Activated CD4-positive, alpha-beta memory T cell treated with anti-CD3 and anti-CD28 coated beads, Interleukin-2, amount 10 ng/mL, durations not matched to agents 7 days and 5 days (primary cell): ENCODE results near the gene PRKCE. TPM values are rescaled to one million over a fixed set of nuclear protein-coding genes. Genes with fewer than 3 reads are reported as not detected.

Experiments used
- CTCF ChIA-PET: fragments of 350-600 bp; sonication (Branson Sonifier 250); formaldehyde crosslinking; loops from one replicate; lab custom pipeline; 2021; ENCODE audit warnings: antibody characterized with exemption, inconsistent platforms; lab: Charles Lee
- POLR2A ChIA-PET: fragments of 350-600 bp; sonication (Branson Sonifier 250); formaldehyde crosslinking; loops from one replicate; lab custom pipeline; 2021; ENCODE audit warnings: antibody characterized with exemption; lab: Charles Lee
- DNase-seq: peaks from one replicate; pipeline ENCODE4 v3.0.0-alpha.2; 2020
- H3K27ac Mint-ChIP-seq: one replicate; pipeline ENCODE4 v1.8.0; 2021; ENCODE audit warnings: mild to moderate bottlenecking, mixed read lengths
- H3K27me3 Mint-ChIP-seq: one replicate; pipeline ENCODE4 v1.8.0; 2021; ENCODE audit warnings: mixed read lengths
- H3K36me3 Mint-ChIP-seq: one replicate; pipeline ENCODE4 v1.8.0; 2021; ENCODE audit warnings: low read depth, mixed read lengths
- H3K4me1 Mint-ChIP-seq: one replicate; pipeline ENCODE4 v1.8.0; 2021; ENCODE audit warnings: mixed read lengths
- H3K4me3 Mint-ChIP-seq: one replicate; pipeline ENCODE4 v1.8.0; 2021; ENCODE audit warnings: mild to moderate bottlenecking, mixed read lengths
- H3K9me3 Mint-ChIP-seq: one replicate; pipeline ENCODE4 v1.8.0; 2021; ENCODE audit warnings: mixed read lengths
- total RNA-seq, 2 experiments: library from RNA; stranded (reverse); gene quantifications; one replicate each; pipeline ENCODE4 v1.2.3, GENCODE V29; 2021

The PRKCE gene
- total RNA-seq, 2 experiments from 2014 or later = 20.6 to 23.3 TPM

DNA sequence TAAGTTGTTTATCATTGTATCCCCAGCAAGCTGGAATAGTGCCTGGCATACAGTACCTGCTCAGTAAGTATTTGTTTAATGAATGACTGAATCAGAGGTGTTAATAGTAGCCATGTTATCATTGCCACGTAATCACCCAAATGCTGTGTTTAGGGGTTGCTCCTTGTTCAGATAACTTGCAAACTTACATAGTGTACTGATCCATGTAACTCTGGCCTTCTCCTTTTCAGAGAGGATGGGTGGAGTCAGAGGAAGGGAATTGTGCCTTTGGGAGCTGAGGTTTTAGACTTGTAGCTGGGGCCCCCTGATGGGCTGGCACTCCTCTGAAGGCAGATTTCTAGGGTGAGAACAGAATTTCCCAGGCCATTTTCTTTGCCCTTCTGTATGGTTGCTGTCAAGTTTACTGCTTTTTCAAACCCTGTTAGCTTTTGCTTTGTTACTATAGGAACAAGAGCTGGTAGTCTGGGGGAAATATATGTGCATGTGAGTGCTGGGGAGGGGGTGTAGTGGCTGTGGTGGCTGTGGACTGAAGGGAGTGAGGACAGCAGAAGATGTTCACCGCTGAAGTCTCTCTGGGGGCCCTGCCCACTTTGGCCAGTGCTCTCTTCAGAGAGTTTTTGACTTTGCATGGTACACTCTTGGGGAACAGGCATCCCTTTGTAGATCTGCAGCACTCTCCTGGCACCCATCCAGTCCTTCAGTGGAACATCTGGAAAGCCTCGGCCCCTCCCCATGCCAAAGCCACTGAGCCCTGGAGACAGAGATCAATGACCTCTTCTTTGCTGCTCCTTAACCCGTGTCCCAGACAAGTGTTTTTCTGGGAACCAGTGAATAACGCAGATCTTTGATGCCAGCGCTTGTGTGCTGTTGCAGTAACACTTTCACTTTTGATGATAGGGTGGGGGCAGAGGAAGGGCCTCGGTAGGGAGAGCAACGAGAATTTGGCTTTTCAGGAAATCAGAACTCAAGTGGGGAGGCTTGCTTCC is 209.0 kb downstream of the PRKCE start:
- POLR2A ChIA-PET = interaction anchor here (1.0 to 1.5 kb wide), 2 partner anchors 20 to 24 kb away, joined by 3 to 4 read pairs; no protein-coding TSS in a partner anchor
- peak; percentile 28 for DNase-seq
- peaks cover 49% of the 10 kb centered on the region for H3K4me1 Mint-ChIP-seq
- H3K36me3 Mint-ChIP-seq = peaks cover 4% of the 10 kb centered on the region
- no peaks in the 10 kb centered on the region for H3K9me3 Mint-ChIP-seq
- no peaks in the 10 kb centered on the region for H3K27me3 Mint-ChIP-seq
- CTCF ChIA-PET = interaction anchor here (0.5 to 1.3 kb wide), 2 partner anchors 29 to 55 kb away, joined by 3 to 4 read pairs; no protein-coding TSS in a partner anchor
- peak overlapping the region; percentile 62 for H3K4me3 Mint-ChIP-seq
- H3K27ac Mint-ChIP-seq = peak overlapping the region; percentile 65

GRCh38 chr2:45862843-45863242 is 211.4 kb downstream of the PRKCE start:
- peak overlapping the region; percentile 41 for H3K27ac Mint-ChIP-seq
- CTCF ChIA-PET = no interaction called here

GRCh38 chr2:45864121-45864520 is 212.6 kb downstream of the PRKCE start:
- peaks cover 60% of the 10 kb centered on the region for H3K4me1 Mint-ChIP-seq
- CTCF ChIA-PET = no interaction called here

More at GRCh38 chr2:45862843-45863242, 211.4 kb downstream of the PRKCE start:
- POLR2A ChIA-PET = interaction anchor here (1.5 kb wide), 1 partner anchor 213 kb away, joined by 3 read pairs; no protein-coding TSS in a partner anchor
- Mint-ChIP-seq H3K4me1 (peaks cover 56% of the 10 kb centered on the region), H3K36me3 (no peaks in the 10 kb centered on the region), H3K9me3 (no peaks in the 10 kb centered on the region), H3K4me3 (no peak overlapping the region), H3K27me3 (no peaks in the 10 kb centered on the region)
- peak; percentile 38 for DNase-seq

GRCh38 chr2:45867349-45867748 is 215.9 kb downstream of the PRKCE start:
- H3K9me3 Mint-ChIP-seq = no peaks in the 10 kb centered on the region

More at GRCh38 chr2:45864121-45864520, 212.6 kb downstream of the PRKCE start:
- H3K36me3 Mint-ChIP-seq = no peaks in the 10 kb centered on the region
- DNase-seq = no peak
- H3K27ac Mint-ChIP-seq = no peak overlapping the region
- POLR2A ChIA-PET = no interaction called here
- no peak overlapping the region for H3K4me3 Mint-ChIP-seq
- no peaks in the 10 kb centered on the region for H3K9me3 Mint-ChIP-seq
- H3K27me3 Mint-ChIP-seq = no peaks in the 10 kb centered on the region

GRCh38 chr2:45867800-45868199 is 216.3 kb downstream of the PRKCE start:
- Mint-ChIP-seq H3K4me3 (no peak overlapping the region), H3K36me3 (peaks cover 3% of the 10 kb centered on the region), H3K4me1 (peaks cover 28% of the 10 kb centered on the region), H3K9me3 (no peaks in the 10 kb centered on the region), H3K27me3 (no peaks in the 10 kb centered on the region), H3K27ac (no peak overlapping the region)
- ChIA-PET POLR2A (no interaction called here), CTCF (interaction anchor here (1.1 kb wide), 1 partner anchor 31 kb away, joined by 3 read pairs; no protein-coding TSS in a partner anchor)
- DNase-seq = no peak

More at GRCh38 chr2:45867349-45867748, 215.9 kb downstream of the PRKCE start:
- POLR2A ChIA-PET = no interaction called here
- Mint-ChIP-seq H3K27ac (no peak overlapping the region), H3K4me1 (peaks cover 31% of the 10 kb centered on the region), H3K4me3 (no peak overlapping the region), H3K27me3 (no peaks in the 10 kb centered on the region), H3K36me3 (peaks cover 3% of the 10 kb centered on the region)
- CTCF ChIA-PET = interaction anchor here (1.1 kb wide), 1 partner anchor 31 kb away, joined by 3 read pairs; no protein-coding TSS in a partner anchor
- no peak for DNase-seq

DNA sequence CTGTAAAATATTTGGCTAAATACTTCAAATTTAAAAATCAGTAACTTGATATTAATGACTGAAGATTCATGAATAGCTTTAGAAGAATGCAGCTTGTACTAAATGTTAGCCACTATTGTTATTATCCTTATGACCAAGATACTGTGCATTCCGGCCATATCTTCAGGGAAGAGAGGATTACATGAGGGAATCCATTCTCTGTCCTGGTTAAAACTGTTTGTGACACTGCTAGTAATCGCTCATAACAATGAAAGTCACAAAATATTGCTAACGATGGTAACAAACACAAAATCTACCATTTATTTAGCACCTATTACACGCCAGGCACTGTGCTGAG is 217.7 kb downstream of the PRKCE start:
- ChIA-PET CTCF (no interaction called here), POLR2A (no interaction called here)
- H3K27me3 Mint-ChIP-seq = no peaks in the 10 kb centered on the region
- H3K4me1 Mint-ChIP-seq = peaks cover 26% of the 10 kb centered on the region
- H3K36me3 Mint-ChIP-seq = peaks cover 3% of the 10 kb centered on the region
- DNase-seq = no peak
- no peak overlapping the region for H3K4me3 Mint-ChIP-seq
- H3K27ac Mint-ChIP-seq = no peak overlapping the region
- H3K9me3 Mint-ChIP-seq = no peaks in the 10 kb centered on the region

GRCh38 chr2:45871025-45871424 is 219.6 kb downstream of the PRKCE start:
- Mint-ChIP-seq H3K4me1 (peaks cover 23% of the 10 kb centered on the region), H3K9me3 (peaks cover 6% of the 10 kb centered on the region), H3K36me3 (peaks cover 3% of the 10 kb centered on the region), H3K27me3 (no peaks in the 10 kb centered on the region), H3K4me3 (no peak overlapping the region), H3K27ac (no peak overlapping the region)
- DNase-seq = no peak
- ChIA-PET POLR2A (no interaction called here), CTCF (no interaction called here)

DNA sequence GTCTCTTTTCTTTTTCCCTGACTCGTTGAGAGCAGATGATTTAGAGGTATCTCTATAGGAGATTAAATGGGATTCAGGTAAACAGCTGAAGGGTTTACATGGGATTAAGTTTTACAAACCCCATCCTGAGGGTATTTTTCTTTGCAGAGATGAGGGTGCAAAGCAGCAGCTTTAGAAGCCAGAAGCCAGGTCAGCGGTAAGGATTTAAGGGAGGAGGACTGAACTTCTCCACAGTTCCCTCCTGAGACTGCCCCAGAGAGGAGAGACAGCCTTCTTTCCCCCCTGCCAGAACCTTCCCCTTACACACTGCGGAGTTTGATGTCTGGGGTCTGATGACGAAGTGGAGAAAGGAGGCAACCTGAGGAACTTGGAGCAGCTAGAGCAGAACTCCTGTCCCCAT is 220.1 kb downstream of the PRKCE start:
- peaks cover 23% of the 10 kb centered on the region for H3K4me1 Mint-ChIP-seq
- POLR2A ChIA-PET = no interaction called here
- no peak for DNase-seq

DNA sequence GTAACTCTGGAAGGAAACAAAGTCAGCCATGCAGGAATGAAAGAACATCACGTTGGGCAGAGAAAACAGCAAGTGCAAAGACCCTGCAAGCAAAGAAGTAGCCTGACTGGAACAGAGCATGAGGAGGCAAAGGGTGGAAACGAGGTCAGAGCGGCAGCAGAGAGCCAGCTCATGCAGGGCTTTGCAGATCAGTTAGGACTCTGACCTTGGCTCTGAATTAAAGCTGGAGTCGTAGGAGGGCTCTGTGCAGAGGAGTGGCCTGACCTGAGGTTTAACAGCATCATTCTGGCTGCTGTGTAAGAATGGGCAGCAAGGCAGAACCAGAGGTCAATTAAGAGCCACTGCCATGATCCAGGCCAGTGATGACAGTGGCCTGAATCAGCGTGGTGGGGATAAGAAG is 220.7 kb downstream of the PRKCE start:
- ChIA-PET CTCF (no interaction called here), POLR2A (no interaction called here)
- peaks cover 12% of the 10 kb centered on the region for H3K9me3 Mint-ChIP-seq
- H3K27me3 Mint-ChIP-seq = peaks cover 1% of the 10 kb centered on the region
- H3K27ac Mint-ChIP-seq = no peak overlapping the region
- no peak for DNase-seq
- H3K36me3 Mint-ChIP-seq = peaks cover 9% of the 10 kb centered on the region
- no peak overlapping the region for H3K4me3 Mint-ChIP-seq
- peaks cover 20% of the 10 kb centered on the region for H3K4me1 Mint-ChIP-seq

More for the DNA sequence above, 220.1 kb downstream of the PRKCE start:
- H3K4me3 Mint-ChIP-seq = no peak overlapping the region
- CTCF ChIA-PET = no interaction called here
- H3K27ac Mint-ChIP-seq = no peak overlapping the region
- H3K36me3 Mint-ChIP-seq = peaks cover 8% of the 10 kb centered on the region
- peaks cover 1% of the 10 kb centered on the region for H3K27me3 Mint-ChIP-seq
- peaks cover 11% of the 10 kb centered on the region for H3K9me3 Mint-ChIP-seq

DNA sequence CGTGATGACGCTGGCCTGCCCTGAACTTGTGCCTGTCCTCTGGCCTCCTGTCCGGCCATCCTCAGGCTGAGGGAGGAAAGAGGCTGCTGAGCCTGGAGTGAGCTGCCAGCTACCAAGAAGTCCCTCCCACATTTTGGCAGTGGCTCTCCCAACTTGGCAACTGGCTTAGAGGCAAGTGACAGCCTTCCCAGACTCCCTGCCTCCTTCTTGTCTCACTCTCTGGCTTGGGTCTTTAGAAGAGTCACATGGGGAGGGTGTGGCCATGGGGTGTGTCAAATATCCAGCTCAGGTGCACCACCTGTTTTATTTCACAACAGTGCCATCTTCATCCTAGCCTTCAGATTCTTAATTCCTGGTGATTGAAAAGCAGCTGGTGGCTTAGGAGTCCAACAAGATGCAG is 222.9 kb downstream of the PRKCE start:
- ChIA-PET POLR2A (no interaction called here), CTCF (no interaction called here)

GRCh38 chr2:45876611-45877010 is 225.1 kb downstream of the PRKCE start:
- no peak for DNase-seq
- H3K9me3 Mint-ChIP-seq = peaks cover 15% of the 10 kb centered on the region
- peaks cover 14% of the 10 kb centered on the region for H3K36me3 Mint-ChIP-seq
- no peak overlapping the region for H3K27ac Mint-ChIP-seq
- ChIA-PET POLR2A (no interaction called here), CTCF (no interaction called here)
- H3K4me3 Mint-ChIP-seq = no peak overlapping the region
- peaks cover 9% of the 10 kb centered on the region for H3K4me1 Mint-ChIP-seq
- peaks cover 1% of the 10 kb centered on the region for H3K27me3 Mint-ChIP-seq

More for the DNA sequence above, 222.9 kb downstream of the PRKCE start:
- H3K27ac Mint-ChIP-seq = no peak overlapping the region
- peaks cover 17% of the 10 kb centered on the region for H3K36me3 Mint-ChIP-seq
- H3K9me3 Mint-ChIP-seq = peaks cover 15% of the 10 kb centered on the region
- peaks cover 1% of the 10 kb centered on the region for H3K27me3 Mint-ChIP-seq
- no peak overlapping the region for H3K4me3 Mint-ChIP-seq
- peaks cover 9% of the 10 kb centered on the region for H3K4me1 Mint-ChIP-seq
- DNase-seq = no peak

GRCh38 chr2:45879406-45879805 is 227.9 kb downstream of the PRKCE start:
- Mint-ChIP-seq H3K27ac (no peak overlapping the region), H3K9me3 (peaks cover 15% of the 10 kb centered on the region), H3K36me3 (peaks cover 14% of the 10 kb centered on the region), H3K4me3 (no peak overlapping the region), H3K4me1 (no peaks in the 10 kb centered on the region), H3K27me3 (peaks cover 1% of the 10 kb centered on the region)
- POLR2A ChIA-PET = no interaction called here
- DNase-seq = no peak
- CTCF ChIA-PET = no interaction called here

DNA sequence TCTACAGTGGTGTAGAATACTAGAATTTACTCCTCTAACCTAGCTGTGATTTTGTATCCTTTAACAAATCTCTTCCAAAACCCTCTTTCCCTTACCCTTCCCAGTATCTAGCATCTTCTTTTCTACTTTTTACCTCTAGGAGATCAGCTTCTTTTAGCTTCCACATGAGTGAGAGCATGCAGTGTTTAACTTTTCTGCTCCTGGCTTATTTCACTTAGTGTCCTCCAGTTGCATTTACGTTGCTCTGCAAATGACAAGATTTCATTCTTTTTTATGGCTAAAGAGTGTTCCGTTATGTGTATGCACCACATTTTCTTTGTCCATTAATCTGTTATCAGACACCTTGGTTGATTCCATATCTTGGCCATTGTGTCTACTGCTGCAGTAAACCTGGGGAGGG is 228.5 kb downstream of the PRKCE start:
- ChIA-PET POLR2A (no interaction called here), CTCF (interaction anchor here (0.5 kb wide), 1 partner anchor 35 kb away, joined by 3 read pairs; no protein-coding TSS in a partner anchor)
- DNase-seq = no peak
- Mint-ChIP-seq H3K27me3 (peaks cover 1% of the 10 kb centered on the region), H3K9me3 (peaks cover 12% of the 10 kb centered on the region), H3K36me3 (peaks cover 14% of the 10 kb centered on the region), H3K4me1 (no peaks in the 10 kb centered on the region), H3K27ac (no peak overlapping the region), H3K4me3 (no peak overlapping the region)
